ENCODE results near the gene VCP. TPM values are rescaled to one million over a fixed set of nuclear protein-coding genes. Genes with fewer than 3 reads are reported as not detected.

The VCP gene
- total RNA-seq, 2 donors from 2014 or later = 161 to 180 TPM

DNA sequence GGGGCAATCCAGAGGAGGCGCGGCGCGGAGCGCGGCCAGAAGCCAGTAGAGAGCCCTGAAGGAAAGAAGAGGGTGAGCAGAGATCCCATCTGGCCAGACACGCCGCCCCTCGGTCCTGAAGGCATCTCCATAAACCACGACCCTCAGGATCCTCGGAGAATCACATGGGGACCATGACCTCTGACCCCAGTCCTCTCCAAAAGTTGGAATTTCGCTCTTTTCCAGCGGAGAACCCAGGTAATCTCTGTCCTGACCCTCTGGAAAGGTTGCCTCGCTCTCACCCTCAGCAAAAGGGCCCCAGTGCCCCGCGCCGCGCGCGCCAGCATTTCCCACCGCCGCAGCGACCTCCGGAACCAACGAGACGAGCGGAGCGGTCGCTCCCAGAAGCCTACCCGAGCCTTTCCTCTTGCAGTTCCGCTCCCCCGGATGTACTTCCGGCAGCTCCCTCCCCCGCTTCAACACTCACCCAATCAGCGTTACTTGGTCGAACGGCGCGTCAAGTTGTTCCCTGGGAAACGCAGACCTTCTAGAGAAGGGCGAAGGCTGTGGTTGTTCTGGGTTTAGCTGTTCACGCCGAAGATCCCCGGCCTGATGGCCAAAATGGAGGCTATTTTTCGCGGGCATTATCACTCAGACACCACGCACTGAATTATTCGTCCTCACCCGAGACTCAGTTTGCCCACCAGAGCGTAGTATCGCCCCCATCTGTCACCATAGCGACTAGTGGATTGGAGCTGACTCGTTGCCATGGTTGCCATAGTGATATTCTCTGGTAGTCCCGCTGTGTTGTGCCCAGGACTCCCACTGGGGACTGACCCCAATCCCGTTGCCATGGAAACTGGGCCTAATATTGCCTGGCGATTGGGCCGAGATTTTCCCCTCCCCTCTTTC is 30.6 kb upstream of the VCP start, which contains the start of gene STOML2:
Gene STOML2 (minus strand): TSS at position 363 of the 891 bp plus-strand sequence. CDS start 37 bp downstream, at position 326.
- Histone ChIP-seq H3K36me3 (peaks cover 16 to 23% of the 10 kb centered on the region in 2 donors), H3K9me3 (no peaks in the 10 kb centered on the region), H3K4me1 (replicated peaks) (no peaks in the 10 kb centered on the region), H3K4me3 (peak within 1 kb of the TSS; percentile 49 to 54), H3K27me3 (replicated peaks; ENCODE audit: insufficient read depth) (no peaks in the 10 kb centered on the region), H3K27ac (peak within 1 kb of the TSS; percentile 76 to 79)
- TF ChIP-seq, protein P1, sequence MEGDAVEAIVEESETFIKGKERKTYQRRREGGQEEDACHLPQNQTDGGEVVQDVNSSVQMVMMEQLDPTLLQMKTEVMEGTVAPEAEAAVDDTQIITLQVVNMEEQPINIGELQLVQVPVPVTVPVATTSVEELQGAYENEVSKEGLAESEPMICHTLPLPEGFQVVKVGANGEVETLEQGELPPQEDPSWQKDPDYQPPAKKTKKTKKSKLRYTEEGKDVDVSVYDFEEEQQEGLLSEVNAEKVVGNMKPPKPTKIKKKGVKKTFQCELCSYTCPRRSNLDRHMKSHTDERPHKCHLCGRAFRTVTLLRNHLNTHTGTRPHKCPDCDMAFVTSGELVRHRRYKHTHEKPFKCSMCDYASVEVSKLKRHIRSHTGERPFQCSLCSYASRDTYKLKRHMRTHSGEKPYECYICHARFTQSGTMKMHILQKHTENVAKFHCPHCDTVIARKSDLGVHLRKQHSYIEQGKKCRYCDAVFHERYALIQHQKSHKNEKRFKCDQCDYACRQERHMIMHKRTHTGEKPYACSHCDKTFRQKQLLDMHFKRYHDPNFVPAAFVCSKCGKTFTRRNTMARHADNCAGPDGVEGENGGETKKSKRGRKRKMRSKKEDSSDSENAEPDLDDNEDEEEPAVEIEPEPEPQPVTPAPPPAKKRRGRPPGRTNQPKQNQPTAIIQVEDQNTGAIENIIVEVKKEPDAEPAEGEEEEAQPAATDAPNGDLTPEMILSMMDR (IDR thresholded peaks at IDR 0.05) = peak in 2 of 4 experiments; percentile 15 to 18
- peak; percentile 97 for TF ChIP-seq POLR2AphosphoS5 (IDR thresholded peaks at IDR 0.05)
- peak; percentile 49 for TF ChIP-seq POLR2A (IDR thresholded peaks at IDR 0.05)
- peak; percentile 95 for DNase-seq (ENCODE audit: low spot score)
- intact Hi-C loops (cut with DNase I) = no loop called here
- under 1% methylated on average over 57 of the region's 57 CpGs for WGBS

DNA sequence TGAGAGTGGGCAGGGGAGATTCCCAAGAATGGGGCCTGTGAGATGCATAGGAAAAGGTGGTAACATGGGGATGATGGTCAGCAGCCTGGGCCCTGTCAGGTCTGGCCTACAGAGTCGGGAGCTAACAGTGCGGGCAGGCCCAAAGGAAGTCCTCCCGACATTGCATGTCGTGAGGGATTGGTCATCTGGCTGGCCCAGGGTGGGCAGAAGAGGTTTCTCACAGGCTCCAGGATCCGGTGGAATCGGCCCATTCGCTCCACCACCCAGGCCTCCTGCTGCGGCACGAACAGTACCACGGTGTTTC is 30.0 kb upstream of the VCP start:
- intact Hi-C loops (cut with DNase I) = no loop called here
- DNase-seq (ENCODE audit: low spot score) = no peak
- no peaks in the 10 kb centered on the region for H3K4me1 ChIP-seq (replicated peaks)
- 1% methylated on average over 10 of the region's 10 CpGs for WGBS
- peak overlapping the region; percentile 49 to 54 for H3K4me3 ChIP-seq
- no peaks in the 10 kb centered on the region for H3K27me3 ChIP-seq (replicated peaks; ENCODE audit: insufficient read depth)
- TF ChIP-seq, protein P1 (IDR thresholded peaks at IDR 0.05) = no peak
- TF ChIP-seq POLR2AphosphoS5 (IDR thresholded peaks at IDR 0.05) = no peak
- no peak for TF ChIP-seq POLR2A (IDR thresholded peaks at IDR 0.05)
- peak overlapping the region; percentile 76 to 79 for H3K27ac ChIP-seq
- H3K9me3 ChIP-seq = no peaks in the 10 kb centered on the region
- peaks cover 13 to 20% of the 10 kb centered on the region in 2 donors for H3K36me3 ChIP-seq

DNA sequence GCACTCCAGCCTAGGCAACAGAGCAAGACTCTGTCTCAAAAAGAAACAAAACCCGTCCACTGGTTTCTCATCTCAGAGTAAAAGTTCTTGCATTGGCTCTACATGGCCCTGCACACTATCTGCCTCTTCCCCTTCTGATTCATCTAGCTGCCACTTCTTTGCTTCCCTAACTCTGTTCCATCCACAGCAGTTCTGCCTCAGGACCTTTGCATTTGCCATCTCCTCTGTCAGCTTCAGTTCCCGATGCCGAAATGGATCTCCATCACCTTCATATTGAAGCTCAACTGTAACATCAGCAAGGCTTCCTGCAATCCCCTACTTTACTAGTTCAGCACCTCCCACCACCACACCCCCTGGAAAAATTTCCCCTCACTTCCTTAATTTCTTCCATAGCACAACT is 25.1 kb upstream of the VCP start:
- Histone ChIP-seq H3K27ac (no peak overlapping the region), H3K9me3 (no peaks in the 10 kb centered on the region), H3K4me1 (replicated peaks) (peaks cover 4% of the 10 kb centered on the region), H3K27me3 (replicated peaks; ENCODE audit: insufficient read depth) (no peaks in the 10 kb centered on the region), H3K4me3 (no peak overlapping the region), H3K36me3 (no peaks in the 10 kb centered on the region)
- 93% methylated on average over 3 of the region's 3 CpGs for WGBS
- intact Hi-C loops (cut with DNase I) = loop anchor here (5.0 kb wide), 1 partner anchor 195 kb away; no protein-coding TSS in a partner anchor
- TF ChIP-seq POLR2AphosphoS5 (IDR thresholded peaks at IDR 0.05) (no peak), POLR2A (IDR thresholded peaks at IDR 0.05) (no peak)
- TF ChIP-seq, protein P1 (IDR thresholded peaks at IDR 0.05) = no peak
- DNase-seq (ENCODE audit: low spot score) = no peak

DNA sequence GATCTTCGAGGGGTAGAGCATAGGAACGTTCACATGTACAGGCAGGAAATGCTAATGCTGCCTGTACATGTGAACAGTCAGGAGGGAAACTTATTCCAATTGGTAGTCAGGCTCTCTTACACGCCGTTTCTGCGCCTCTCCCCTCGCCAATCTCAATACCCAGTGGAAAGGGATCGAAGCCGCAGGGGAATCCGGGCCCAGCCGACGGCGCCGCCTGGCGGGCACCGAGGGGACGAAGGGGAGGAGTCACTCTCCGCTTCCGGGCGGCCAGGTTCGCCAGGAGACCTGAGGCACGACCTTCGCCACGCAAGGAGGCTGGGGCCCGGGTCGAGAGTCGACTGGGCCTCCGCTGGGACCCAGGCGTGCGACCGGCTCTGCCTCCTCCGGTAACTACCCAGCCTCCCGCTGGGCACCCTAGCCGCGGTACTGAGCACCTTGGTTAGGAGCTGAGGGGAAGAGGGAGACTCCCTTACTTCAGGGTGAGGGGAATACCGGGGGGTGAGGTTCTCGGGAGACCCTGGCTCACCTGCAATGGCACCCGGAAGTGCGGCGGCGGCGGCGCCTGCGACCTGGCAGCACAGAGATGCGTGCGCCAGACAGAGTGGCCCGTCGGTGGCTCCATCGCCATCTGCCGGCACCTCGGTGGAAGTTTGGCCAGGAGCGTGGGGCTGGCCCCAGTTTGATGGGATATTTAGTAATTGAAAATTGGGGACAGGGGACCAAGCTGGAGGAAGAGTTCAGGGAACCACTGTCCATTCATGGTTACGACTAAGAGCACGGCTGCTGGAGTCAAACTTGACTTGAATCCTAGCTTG is 23.8 kb upstream of the VCP start, which contains the start of gene PIGO:
Gene PIGO (minus strand): TSS at position 557 of the 815 bp plus-strand sequence. CDS start 1,026 bp downstream, outside the sequence.
- H3K27me3 ChIP-seq (replicated peaks; ENCODE audit: insufficient read depth) = no peaks in the 10 kb centered on the region
- H3K4me3 ChIP-seq = peak within 1 kb of the TSS; percentile 57 to 73
- TF ChIP-seq, protein P1 (IDR thresholded peaks at IDR 0.05) = peak; percentile 69 to 77 (median 74)
- TF ChIP-seq POLR2AphosphoS5 (IDR thresholded peaks at IDR 0.05) = peak; percentile 84
- TF ChIP-seq POLR2A (IDR thresholded peaks at IDR 0.05) = peak; percentile 32
- peak within 1 kb of the TSS; percentile 90 to 94 for H3K27ac ChIP-seq
- DNase-seq (ENCODE audit: low spot score) = peak; percentile 82
- H3K36me3 ChIP-seq = peaks cover 7 to 12% of the 10 kb centered on the region in 2 donors
- peaks cover 4% of the 10 kb centered on the region for H3K4me1 ChIP-seq (replicated peaks)
- no peaks in the 10 kb centered on the region for H3K9me3 ChIP-seq
- under 1% methylated on average over 40 of the region's 53 CpGs for WGBS
- intact Hi-C loops (cut with DNase I) = loop anchor here (5.0 kb wide), 1 partner anchor 194 kb away; no protein-coding TSS in a partner anchor
